Neural cell (in vitro differentiated cells): ENCODE measurements around the gene NDFIP1. TPM values are rescaled to one million over a fixed set of nuclear protein-coding genes. Genes with fewer than 3 reads are reported as not detected.

Experiments
- H2AFZ ChIP-seq: fragments of 200-600, 300-800 bp; sonication (generic), shearing (Covaris generic); 2 replicates; pipeline ENCODE4 v1.6.0; 2014; ENCODE audit warnings: low read depth, mild to moderate bottlenecking, antibody characterized with exemption, low read length, moderate library complexity
- H3F3A ChIP-seq: fragments of 200-600 bp; shearing (Covaris generic); 2 replicates; pipeline ENCODE4 v1.6.1; 2016; ENCODE audit warnings: mild to moderate bottlenecking, moderate library complexity, mixed read lengths, antibody characterized with exemption, low read length; ENCODE audit not compliant: insufficient read depth, poor library complexity, severe bottlenecking
- H3K27ac ChIP-seq: fragments of 200-600, 300-800 bp; sonication (generic), shearing (Covaris generic); 2 replicates; pipeline ENCODE4 v1.5.1; 2014; ENCODE audit warnings: mild to moderate bottlenecking, low read length, moderate library complexity
- H3K27me3 ChIP-seq: fragments of 300-800, 200-600 bp; sonication (generic), shearing (Covaris generic); 2 replicates; pipeline ENCODE4 v1.6.0; 2014; ENCODE audit warnings: mild to moderate bottlenecking, low read depth, low read length, moderate library complexity; ENCODE audit not compliant: insufficient read depth
- H3K36me3 ChIP-seq: fragments of 300-800, 200-600 bp; sonication (generic), shearing (Covaris generic); 2 replicates; pipeline ENCODE4 v1.5.1; 2014; ENCODE audit warnings: mild to moderate bottlenecking, antibody characterized with exemption, low read length, moderate library complexity; ENCODE audit not compliant: insufficient read depth
- H3K4me2 ChIP-seq: fragments of 300-800, 200-600 bp; sonication (generic), shearing (Covaris generic); 2 replicates; pipeline ENCODE4 v1.6.0; 2014; ENCODE audit warnings: mild to moderate bottlenecking, low read length
- H3K4me3 ChIP-seq: fragments of 300-800, 200-600 bp; sonication (generic), shearing (Covaris generic); 2 replicates; pipeline ENCODE4 v1.5.1; 2014; ENCODE audit warnings: mild to moderate bottlenecking, low read length, moderate library complexity
- H3K79me2 ChIP-seq: fragments of 200-600 bp; shearing (Covaris generic); replicated peaks from 2 replicates; pipeline ENCODE4 v1.6.0; 2014; ENCODE audit warnings: mild to moderate bottlenecking, low read length, moderate library complexity; ENCODE audit not compliant: insufficient read depth
- H3K9ac ChIP-seq: fragments of 300-800, 200-600 bp; sonication (generic), shearing (Covaris generic); 2 replicates; pipeline ENCODE4 v1.6.1; 2016; ENCODE audit warnings: mild to moderate bottlenecking, low read length, mixed read lengths
- H3K9me2 ChIP-seq: fragments of 200-600 bp; shearing (Covaris generic); 2 replicates; pipeline ENCODE4 v1.6.1; 2016; ENCODE audit warnings: mild to moderate bottlenecking, low read length, mixed read lengths; ENCODE audit not compliant: insufficient read depth
- H3K9me3 ChIP-seq: fragments of 200-600, 300-800 bp; sonication (generic), shearing (Covaris generic); 2 replicates; pipeline ENCODE4 v1.6.1; 2016; ENCODE audit warnings: mild to moderate bottlenecking, mixed run types, low read length, moderate library complexity, mixed read lengths
- H4K20me1 ChIP-seq: fragments of 200-600 bp; shearing (Covaris generic); 2 replicates; pipeline ENCODE4 v1.6.1; 2016; ENCODE audit warnings: mild to moderate bottlenecking, mixed run types; ENCODE audit not compliant: insufficient read depth
- EP300 ChIP-seq: fragments of 450-650 bp; conservative IDR thresholded peaks from 2 replicates; pipeline ENCODE4 v1.6.1; 2014; ENCODE audit warnings: antibody characterized with exemption, mild to moderate bottlenecking, moderate library complexity; ENCODE audit not compliant: poor library complexity, severe bottlenecking
- EZH2 ChIP-seq: fragments of 200-600, 300-800 bp; shearing (Covaris generic), sonication (generic); IDR thresholded peaks from 2 replicates; pipeline ENCODE4 v1.6.1; 2014; ENCODE audit warnings: antibody characterized with exemption, low read length, borderline replicate concordance, mild to moderate bottlenecking; ENCODE audit not compliant: insufficient read depth, poor library complexity, severe bottlenecking
- MXI1 ChIP-seq: fragments of 450-650 bp; conservative IDR thresholded peaks from 2 replicates; pipeline ENCODE4 v1.6.1; 2014; ENCODE audit warnings: antibody characterized with exemption, mild to moderate bottlenecking; ENCODE audit not compliant: poor library complexity, severe bottlenecking
- POLR2AphosphoS5 ChIP-seq: IDR thresholded peaks from 2 replicates; pipeline ENCODE4 v1.6.1; 2012
- RAD21 ChIP-seq: fragments of 450-650 bp; conservative IDR thresholded peaks from 2 replicates; pipeline ENCODE4 v1.6.1; 2014; ENCODE audit warnings: antibody characterized with exemption, mild to moderate bottlenecking, moderate library complexity
- REST ChIP-seq: IDR thresholded peaks from 2 replicates; pipeline ENCODE4 v1.6.1; 2012; ENCODE audit warnings: borderline replicate concordance
- SMC3 ChIP-seq: fragments of 450-650 bp; conservative IDR thresholded peaks from 2 replicates; pipeline ENCODE4 v1.6.1; 2014; ENCODE audit warnings: antibody characterized with exemption, mild to moderate bottlenecking, moderate library complexity; ENCODE audit not compliant: poor library complexity
- TAF1 ChIP-seq: IDR thresholded peaks from 2 replicates; pipeline ENCODE4 v1.6.1; 2012; ENCODE audit warnings: low read depth
- polyA plus RNA-seq: library from polyadenylated mRNA; depleted of rRNA; stranded (reverse); fragments of >200 nt; gene quantifications from 2 replicates; pipeline ENCODE4 v1.2.3, GENCODE V29; 2014
- TF ChIP-seq, protein P1 (sequence below): fragments of 450-650 bp; IDR thresholded peaks from 2 replicates; pipeline ENCODE4 v1.5.1; 2014; ENCODE audit warnings: antibody characterized with exemption, mild to moderate bottlenecking, moderate library complexity; ENCODE audit not compliant: poor library complexity, severe bottlenecking

NDFIP1 gene
- polyA plus RNA-seq, 1 donor from 2014 or later, result 99.7 TPM

- H3K27me3 ChIP-seq, result no peaks in the 10 kb centered on the region
- H3K4me2 ChIP-seq, result no peak overlapping the region
- no peaks in the 10 kb centered on the region for H3K36me3 ChIP-seq
- no peaks in the 10 kb centered on the region for H3K9me3 ChIP-seq
- no peak overlapping the region for H3K4me3 ChIP-seq
- no peak overlapping the region for H2AFZ ChIP-seq
- no peaks in the 10 kb centered on the region for H3K9me2 ChIP-seq
- H4K20me1 ChIP-seq, result no peaks in the 10 kb centered on the region
- no peaks in the 10 kb centered on the region for H3K79me2 ChIP-seq
- H3F3A ChIP-seq, result no peaks in the 10 kb centered on the region
- no peak overlapping the region for H3K27ac ChIP-seq
- no peak for TF ChIP-seq POLR2AphosphoS5
- H3K9ac ChIP-seq, result no peak overlapping the region
Measured at GRCh38 chr5:142082182-142082781, 26.3 kb upstream of the NDFIP1 start.

DNA sequence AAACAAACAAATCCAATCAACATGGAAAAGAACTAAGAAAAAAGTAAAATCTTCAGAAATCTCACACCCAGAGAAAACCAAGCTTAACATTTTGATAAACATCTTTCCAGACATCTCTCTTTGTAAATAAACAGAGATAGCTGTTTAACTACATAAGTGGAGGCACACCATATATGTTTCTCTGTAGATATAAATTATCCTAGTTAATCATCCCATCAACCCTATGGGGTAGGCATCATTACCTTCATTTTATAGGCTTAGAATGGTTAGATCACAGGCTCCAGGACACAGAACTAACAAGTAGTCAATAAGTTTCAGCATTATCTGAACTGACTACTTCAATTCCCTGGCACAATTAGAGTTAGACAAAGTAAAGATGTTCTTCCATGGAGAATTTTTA is 22.4 kb upstream of the NDFIP1 start:
- H3K79me2 ChIP-seq, result no peaks in the 10 kb centered on the region
- H3K27me3 ChIP-seq, result no peaks in the 10 kb centered on the region
- H3K4me2 ChIP-seq, result no peak overlapping the region
- TF ChIP-seq EZH2, result no peak
- TF ChIP-seq, protein P1, sequence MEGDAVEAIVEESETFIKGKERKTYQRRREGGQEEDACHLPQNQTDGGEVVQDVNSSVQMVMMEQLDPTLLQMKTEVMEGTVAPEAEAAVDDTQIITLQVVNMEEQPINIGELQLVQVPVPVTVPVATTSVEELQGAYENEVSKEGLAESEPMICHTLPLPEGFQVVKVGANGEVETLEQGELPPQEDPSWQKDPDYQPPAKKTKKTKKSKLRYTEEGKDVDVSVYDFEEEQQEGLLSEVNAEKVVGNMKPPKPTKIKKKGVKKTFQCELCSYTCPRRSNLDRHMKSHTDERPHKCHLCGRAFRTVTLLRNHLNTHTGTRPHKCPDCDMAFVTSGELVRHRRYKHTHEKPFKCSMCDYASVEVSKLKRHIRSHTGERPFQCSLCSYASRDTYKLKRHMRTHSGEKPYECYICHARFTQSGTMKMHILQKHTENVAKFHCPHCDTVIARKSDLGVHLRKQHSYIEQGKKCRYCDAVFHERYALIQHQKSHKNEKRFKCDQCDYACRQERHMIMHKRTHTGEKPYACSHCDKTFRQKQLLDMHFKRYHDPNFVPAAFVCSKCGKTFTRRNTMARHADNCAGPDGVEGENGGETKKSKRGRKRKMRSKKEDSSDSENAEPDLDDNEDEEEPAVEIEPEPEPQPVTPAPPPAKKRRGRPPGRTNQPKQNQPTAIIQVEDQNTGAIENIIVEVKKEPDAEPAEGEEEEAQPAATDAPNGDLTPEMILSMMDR, result no peak
- H3K36me3 ChIP-seq, result no peaks in the 10 kb centered on the region
- no peak overlapping the region for H3K27ac ChIP-seq
- H4K20me1 ChIP-seq, result no peaks in the 10 kb centered on the region
- no peaks in the 10 kb centered on the region for H3K9me2 ChIP-seq
- H3F3A ChIP-seq, result no peaks in the 10 kb centered on the region
- H3K9ac ChIP-seq, result no peak overlapping the region
- H3K9me3 ChIP-seq, result no peaks in the 10 kb centered on the region
- no peak overlapping the region for H3K4me3 ChIP-seq
- H2AFZ ChIP-seq, result no peak overlapping the region

GRCh38 chr5:142086679-142087078 is 21.9 kb upstream of the NDFIP1 start:
- Histone ChIP-seq H3K4me3 (no peak overlapping the region), H3K9ac (no peak overlapping the region), H4K20me1 (no peaks in the 10 kb centered on the region), H3K36me3 (no peaks in the 10 kb centered on the region), H3F3A (no peaks in the 10 kb centered on the region), H3K4me2 (no peak overlapping the region), H3K9me2 (no peaks in the 10 kb centered on the region), H3K27ac (no peak overlapping the region), H3K79me2 (no peaks in the 10 kb centered on the region), H2AFZ (no peak overlapping the region), H3K27me3 (no peaks in the 10 kb centered on the region), H3K9me3 (no peaks in the 10 kb centered on the region)
- TF ChIP-seq TAF1 (no peak), RAD21 (no peak), REST (no peak), EP300 (no peak), MXI1 (no peak), SMC3 (no peak), EZH2 (no peak), POLR2AphosphoS5 (no peak)
- TF ChIP-seq, protein P1, result no peak
